HEK293T (cell line): ENCODE measurements around the gene CCDC92.

Source experiments
- ELF4 ChIP-seq: fragments of 450-650 bp; IDR thresholded peaks from 2 replicates; pipeline ENCODE4 v1.6.1; 2017; ENCODE audit warnings: antibody characterized with exemption
- FOXK2 ChIP-seq: fragments of 450-650 bp; IDR thresholded peaks from 2 replicates; pipeline ENCODE4 v1.6.1; 2016; ENCODE audit warnings: mild to moderate bottlenecking
- L3MBTL2 ChIP-seq: fragments of 450-650 bp; conservative IDR thresholded peaks from 2 replicates; pipeline ENCODE4 v1.6.1; 2016; ENCODE audit warnings: mild to moderate bottlenecking
- SP1 ChIP-seq: fragments of 450-650 bp; IDR thresholded peaks from 2 replicates; pipeline ENCODE4 v1.6.1; 2017
- SUZ12 ChIP-seq: fragments of 450-650 bp; IDR thresholded peaks from 2 replicates; pipeline ENCODE4 v1.6.1; 2016; ENCODE audit warnings: mild to moderate bottlenecking
- TARDBP ChIP-seq: fragments of 450-650 bp; IDR thresholded peaks from 2 replicates; pipeline ENCODE4 v1.6.1; 2016
- ZNF384 ChIP-seq: fragments of 450-650 bp; IDR thresholded peaks from 2 replicates; pipeline ENCODE4 v1.6.1; 2016

DNA sequence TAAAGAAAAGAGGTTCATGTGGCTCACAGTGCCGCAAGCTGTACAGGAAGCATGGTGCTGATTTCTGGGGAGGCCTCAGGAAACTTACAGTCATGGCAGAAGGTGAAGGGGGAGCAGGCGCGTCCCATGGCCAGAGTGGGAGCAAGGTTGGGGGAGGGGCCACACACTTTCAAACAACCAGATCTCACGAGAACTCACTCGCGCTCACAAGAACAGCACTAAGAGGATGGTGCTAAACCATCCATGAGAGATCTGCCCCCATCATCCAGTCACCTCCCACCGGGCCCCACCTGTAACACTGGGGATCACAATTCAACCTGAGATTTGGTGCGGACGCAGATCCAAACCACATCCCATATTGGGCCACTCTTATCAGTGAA is 80.5 kb downstream of the CCDC92 start:
- no peak for TF ChIP-seq TARDBP
- no peak for TF ChIP-seq ELF4
- no peak for TF ChIP-seq SP1
- TF ChIP-seq SUZ12: no peak
- TF ChIP-seq ZNF384: no peak
- no peak for TF ChIP-seq FOXK2
- TF ChIP-seq L3MBTL2: no peak
